Activated CD4-positive, alpha-beta T cell treated with anti-CD3 and anti-CD28 coated beads, Interleukin-2, Interleukin-4, amounts not matched to agents 100 ng/mL and 50 ng/mL, durations not matched to agents 16 hours and 8 hours (primary cell): Measurements from ENCODE around the gene ACBD6.

ENCODE experiments used
- DNase-seq: peaks from one replicate; pipeline ENCODE4 v3.0.0-alpha.2; 2020; ENCODE audit warnings: low spot score

The ACBD6 gene

DNA sequence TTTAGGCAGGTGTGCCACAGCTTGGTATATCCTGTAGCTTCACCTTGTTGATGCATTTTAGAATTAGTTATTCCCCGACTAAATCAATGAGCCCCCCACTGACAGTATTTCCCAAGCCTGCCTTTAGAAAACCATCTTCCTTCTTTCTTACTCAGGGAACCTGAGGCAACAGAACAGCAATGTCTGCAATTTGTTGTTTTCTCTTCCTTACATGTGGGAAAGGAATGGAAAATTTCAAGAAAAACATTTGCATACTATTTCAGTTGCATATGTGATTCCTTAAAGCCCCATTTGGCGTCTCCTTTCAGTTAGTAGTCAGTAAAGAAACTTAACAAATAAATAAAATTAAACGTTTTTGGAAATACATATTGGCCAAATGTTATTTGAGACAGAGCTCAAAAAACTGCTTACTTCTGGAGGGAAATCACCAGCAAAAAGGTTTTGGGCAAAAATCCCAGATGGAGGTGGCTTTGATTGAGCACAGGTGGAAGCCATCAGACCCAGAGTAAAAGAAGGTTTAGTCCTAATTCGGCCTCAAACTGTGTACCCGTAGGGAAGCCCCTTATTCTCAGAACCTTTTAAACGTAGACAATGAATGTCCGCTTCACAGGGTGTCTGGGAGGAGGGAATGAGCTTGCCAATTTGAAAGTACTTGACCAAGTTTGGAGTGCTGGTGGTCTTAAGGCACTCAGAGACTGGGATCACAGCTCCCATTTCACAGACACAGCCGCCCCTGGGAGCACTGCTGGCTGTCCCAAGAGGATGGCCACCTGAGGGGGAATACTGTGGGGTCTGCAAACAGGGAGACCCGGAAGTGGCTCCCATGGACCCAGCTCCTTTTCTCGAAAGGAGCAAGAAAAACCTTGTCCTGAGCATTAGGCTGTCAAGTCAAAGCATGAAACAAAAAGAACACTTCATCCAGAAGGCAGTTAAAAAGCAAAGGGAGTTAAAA lies 263.0 kb downstream of the ACBD6 start:
- no peak for DNase-seq

DNA sequence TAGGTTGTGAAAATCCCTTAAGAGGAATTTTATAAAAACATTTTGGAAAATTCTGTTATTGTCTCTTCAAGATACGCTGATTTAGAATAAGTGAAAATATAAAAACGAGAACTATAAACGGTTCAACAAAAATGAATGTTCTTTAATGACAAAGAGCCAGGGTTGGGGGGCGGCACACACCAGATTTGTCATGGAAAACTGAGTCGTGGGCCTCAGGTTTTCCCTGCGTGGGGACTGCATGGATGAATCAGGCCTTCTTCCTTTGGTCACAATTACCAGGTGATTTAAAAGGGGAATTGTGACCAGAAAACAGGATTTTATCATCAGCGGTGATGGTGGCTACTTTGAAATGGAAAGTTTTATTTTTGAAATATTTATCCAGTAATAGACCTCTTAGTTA lies 263.7 kb downstream of the ACBD6 start:
- DNase-seq = no peak
